OCI-LY7 (cell line): ENCODE results near the gene CITED2. TPM values are rescaled to one million over a fixed set of nuclear protein-coding genes. Genes with fewer than 3 reads are reported as not detected.

Source experiments
- BruUV-seq: library from RNA; stranded (reverse); fragments of 400-500 nt; replicated peaks from 2 replicates; lab custom pipeline; 2021; lab: Mats Ljungman, UMichigan
- CTCF ChIA-PET: fragments of 300-600 bp; sonication (Branson Sonifier 250); formaldehyde crosslinking; loops from one replicate; lab custom pipeline; 2022; ENCODE audit warnings: antibody characterized with exemption; ENCODE audit not compliant: unreplicated experiment; lab: Charles Lee
- POLR2A ChIA-PET: fragments of 300-600 bp; sonication (Branson Sonifier 250); formaldehyde crosslinking; loops from one replicate; lab custom pipeline; 2022; ENCODE audit warnings: antibody characterized with exemption; lab: Charles Lee
- DNase-seq: peaks from one replicate; pipeline ENCODE4 v3.0.0-alpha.2; 2015; ENCODE audit warnings: low spot score
- H2AFZ ChIP-seq: fragments of 200-600 bp; sonication (generic), shearing (Covaris generic); 2 replicates; pipeline ENCODE4 v1.6.1; 2014; ENCODE audit warnings: mild to moderate bottlenecking, antibody characterized with exemption, low read length, moderate library complexity
- H3K27ac ChIP-seq: fragments of 200-600 bp; sonication (generic); 2 replicates; pipeline ENCODE4 v1.5.1; 2014; ENCODE audit warnings: mixed run types, low read depth, mild to moderate bottlenecking, moderate library complexity, low read length, inconsistent platforms; ENCODE audit not compliant: poor library complexity, severe bottlenecking
- H3K36me3 ChIP-seq: fragments of 200-600 bp; sonication (generic); 2 replicates; pipeline ENCODE4 v1.6.1; 2014; ENCODE audit warnings: mild to moderate bottlenecking, antibody characterized with exemption, low read length, moderate library complexity, mixed read lengths; ENCODE audit not compliant: insufficient read depth
- H3K4me1 ChIP-seq: fragments of 200-600 bp; sonication (generic); 2 replicates; pipeline ENCODE4 v1.5.1; 2014; ENCODE audit warnings: mild to moderate bottlenecking, low read length; ENCODE audit not compliant: insufficient read depth, poor library complexity, severe bottlenecking
- H3K4me2 ChIP-seq: fragments of 200-600 bp; sonication (generic); 2 replicates; pipeline ENCODE4 v1.6.1; 2014; ENCODE audit warnings: mild to moderate bottlenecking, low read length
- H3K4me3 ChIP-seq: fragments of 200-600 bp; sonication (generic); 2 replicates; pipeline ENCODE4 v1.5.1; 2014; ENCODE audit warnings: mild to moderate bottlenecking, low read depth, low read length; ENCODE audit not compliant: poor library complexity, severe bottlenecking
- H3K79me2 ChIP-seq: fragments of 200-600 bp; sonication (generic); 2 replicates; pipeline ENCODE4 v1.6.1; 2016; ENCODE audit warnings: low read depth, mild to moderate bottlenecking, low read length, moderate library complexity, mixed read lengths; ENCODE audit not compliant: insufficient read depth
- H3K9me2 ChIP-seq: fragments of 200-600 bp; sonication (generic); 2 replicates; pipeline ENCODE4 v1.6.1; 2016; ENCODE audit warnings: mild to moderate bottlenecking, low read length, mixed read lengths; ENCODE audit not compliant: insufficient read depth
- H3K9me3 ChIP-seq: fragments of 200-600 bp; sonication (generic); 2 replicates; pipeline ENCODE4 v1.6.1; 2014; ENCODE audit warnings: mild to moderate bottlenecking, mixed run types, low read length, mixed read lengths
- H4K20me1 ChIP-seq: fragments of 200-600 bp; sonication (generic); 2 replicates; pipeline ENCODE4 v1.6.1; 2014; ENCODE audit warnings: mild to moderate bottlenecking, antibody characterized with exemption, low read length, moderate library complexity, mixed read lengths; ENCODE audit not compliant: insufficient read depth
- CTCF ChIP-seq: fragments of 200-600 bp; sonication (generic); conservative IDR thresholded peaks from 2 replicates; pipeline ENCODE4 v1.5.1; 2014; ENCODE audit warnings: mild to moderate bottlenecking, antibody characterized with exemption, low read length, moderate library complexity, mixed read lengths
- EZH2phosphoT487 ChIP-seq: fragments of 200-600 bp; sonication (generic); IDR thresholded peaks from 2 replicates; pipeline ENCODE4 v1.6.1; 2018; ENCODE audit warnings: low read depth, borderline replicate concordance, mild to moderate bottlenecking, mixed run types, antibody characterized with exemption, low read length, moderate library complexity, mixed read lengths
- intact Hi-C: fragments of 100-400 bp; cut with micrococcal nuclease; formaldehyde crosslinking; loops from one replicate; pipeline ENCODE4 v1.10.0; 2022; ENCODE audit not compliant: unreplicated experiment
- total RNA-seq, 2 experiments: library from RNA; depleted of rRNA in 1 of 2; stranded (reverse); fragments of >200 nt in 1 of 2; shearing (Covaris generic) in 1 of 2; gene quantifications; 2 replicates each; pipeline ENCODE4 v1.2.3, GENCODE V29; 2014 to 2022

The CITED2 gene
- total RNA-seq, 2 experiments from 2014 or later: 35.0 to 40.1 TPM

DNA sequence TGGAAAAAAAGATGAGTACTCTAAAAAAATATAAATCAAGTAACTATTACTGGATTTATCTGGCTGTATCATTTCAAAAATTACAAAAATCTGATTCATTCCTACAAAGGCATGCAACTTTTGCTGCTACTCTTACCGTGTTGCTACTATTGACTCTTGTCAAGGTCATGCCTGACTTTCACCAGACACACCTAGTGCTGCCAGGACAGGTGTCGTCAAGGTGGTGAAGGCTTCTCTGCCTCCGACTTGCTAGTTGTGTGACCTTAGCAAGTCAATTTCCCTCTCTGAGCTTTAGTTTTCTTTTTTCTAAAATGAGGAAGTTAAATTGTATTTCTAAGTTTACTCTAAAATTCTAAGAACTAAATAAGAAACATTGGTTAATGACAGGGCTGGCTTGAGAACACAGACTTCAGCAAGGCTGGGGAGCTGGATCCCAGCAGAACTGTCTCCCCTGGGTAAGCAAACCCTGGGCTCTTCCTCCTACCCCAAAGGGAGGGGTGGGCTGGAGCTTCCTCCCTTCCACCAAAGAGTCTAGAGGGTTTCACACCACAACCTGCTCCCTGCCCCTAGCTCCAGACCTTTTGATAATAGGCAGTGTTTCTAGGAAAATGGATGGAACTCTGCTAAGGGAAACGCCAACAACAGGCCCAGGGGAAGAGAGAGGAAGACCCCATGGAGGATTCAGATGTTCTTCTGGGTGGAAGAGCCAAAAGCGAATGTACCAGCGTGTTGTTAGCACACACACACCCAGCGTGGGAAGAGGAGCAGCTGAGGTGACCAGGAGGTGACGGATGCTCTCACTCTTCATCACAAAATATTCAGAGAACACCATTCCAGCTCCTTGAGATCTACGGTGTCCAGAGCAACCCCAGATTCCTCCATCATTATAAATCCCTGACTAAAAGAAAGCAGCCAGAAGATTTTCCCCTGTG, 47.9 kb upstream of the CITED2 start:
- H3K4me2 ChIP-seq: no peak overlapping the region
- ChIA-PET POLR2A (interaction anchor here (0.7 to 1.2 kb wide), 2 partner anchors 10 to 46 kb away, joined by 3 to 4 read pairs; no protein-coding TSS in a partner anchor), CTCF (interaction anchor here (0.5 kb wide), 1 partner anchor 364 kb away, joined by 6 read pairs; no protein-coding TSS in a partner anchor)
- H3K9me2 ChIP-seq: no peaks in the 10 kb centered on the region
- no TSS peak for BruUV-seq
- intact Hi-C loops: no loop called here
- no peaks in the 10 kb centered on the region for H3K36me3 ChIP-seq
- no peak for DNase-seq
- no peaks in the 10 kb centered on the region for H3K9me3 ChIP-seq
- H3K4me1 ChIP-seq: no peaks in the 10 kb centered on the region
- TF ChIP-seq EZH2phosphoT487 (no peak), CTCF (no peak)
- H2AFZ ChIP-seq: no peak overlapping the region
- H3K79me2 ChIP-seq: no peaks in the 10 kb centered on the region
- H3K27ac ChIP-seq: no peak overlapping the region
- H4K20me1 ChIP-seq: no peaks in the 10 kb centered on the region
- H3K4me3 ChIP-seq: no peak overlapping the region

DNA sequence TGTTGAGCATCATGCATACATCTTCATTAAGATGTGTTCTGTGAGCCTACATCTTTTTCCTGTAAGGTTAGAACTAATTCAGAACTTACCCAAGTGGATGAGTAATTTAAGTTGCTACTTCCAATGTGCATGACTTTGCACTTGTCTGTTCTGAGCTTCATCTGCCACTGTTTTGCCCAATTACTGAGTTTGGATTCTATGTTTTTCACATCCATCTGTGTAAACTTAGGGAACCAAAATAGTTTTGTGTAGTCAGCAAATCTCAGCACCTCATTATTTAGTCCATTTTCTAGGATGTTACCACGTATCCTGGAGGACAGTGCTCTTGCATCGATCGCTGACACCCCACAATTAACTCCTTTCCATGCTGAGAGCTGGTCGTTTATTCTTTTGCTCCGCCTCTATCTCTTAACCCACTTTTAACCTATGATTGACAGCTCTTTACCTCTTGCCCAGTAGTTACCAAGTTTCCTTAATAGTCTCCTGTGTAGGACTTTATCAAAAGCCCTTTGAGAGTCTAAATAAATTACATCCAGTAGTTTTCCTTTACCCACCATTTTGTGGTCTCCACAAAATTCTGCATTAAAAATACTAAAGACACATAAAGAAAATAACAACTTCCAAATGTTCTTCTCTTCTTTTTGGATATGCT, 44.2 kb upstream of the CITED2 start:
- Histone ChIP-seq H3K27ac (no peak overlapping the region), H3K36me3 (no peaks in the 10 kb centered on the region), H3K9me2 (no peaks in the 10 kb centered on the region), H3K79me2 (no peaks in the 10 kb centered on the region), H2AFZ (no peak overlapping the region), H4K20me1 (no peaks in the 10 kb centered on the region), H3K9me3 (no peaks in the 10 kb centered on the region), H3K4me3 (no peak overlapping the region), H3K4me1 (no peaks in the 10 kb centered on the region), H3K4me2 (no peak overlapping the region)
- ChIA-PET CTCF (no interaction called here), POLR2A (interaction anchor here (0.7 kb wide), 1 partner anchor 164 kb away, joined by 3 read pairs; no protein-coding TSS in a partner anchor)
- TF ChIP-seq CTCF: no peak
- DNase-seq: no peak
- intact Hi-C loops: no loop called here
- BruUV-seq: no TSS peak
